DND-41 (cell line): Measurements from ENCODE around the gene ADAMTS9.

Experiments used
- ATAC-seq: fragments of 200-7000 bp; cut with Tn5 transposase; 3 replicates; pipeline ENCODE4 v1.9.1; 2021; ENCODE audit warnings: low read depth; ENCODE audit not compliant: insufficient read depth
- DNase-seq: peaks from one replicate; pipeline ENCODE4 v3.0.0-alpha.2; 2020
- H2AFZ ChIP-seq: 2 replicates; pipeline ENCODE4 v1.6.0; 2012; ENCODE audit warnings: low read depth, low read length
- H3K27ac ChIP-seq: 2 replicates; pipeline ENCODE4 v1.5.1; 2012; ENCODE audit warnings: low read length, inconsistent platforms
- H3K27me3 ChIP-seq: fragments of 200-600 bp; sonication (generic); 2 replicates; pipeline ENCODE4 v1.6.0; 2012; ENCODE audit warnings: low read length, mild to moderate bottlenecking, inconsistent platforms; ENCODE audit not compliant: insufficient read depth, poor library complexity
- H3K36me3 ChIP-seq: 2 replicates; pipeline ENCODE4 v1.5.1; 2012; ENCODE audit warnings: low read length, inconsistent platforms; ENCODE audit not compliant: insufficient read depth
- H3K4me1 ChIP-seq: 2 replicates; pipeline ENCODE4 v1.5.1; 2012; ENCODE audit warnings: mild to moderate bottlenecking, low read length; ENCODE audit not compliant: insufficient read depth
- H3K4me2 ChIP-seq: 2 replicates; pipeline ENCODE4 v1.6.0; 2012; ENCODE audit warnings: mild to moderate bottlenecking, moderate library complexity, low read length, inconsistent platforms; ENCODE audit not compliant: insufficient read depth
- H3K4me3 ChIP-seq, 2 experiments: fragments of 200-600 bp in 1 of 2; shearing (Covaris generic) in 1 of 2; 2 replicates each; pipeline ENCODE4 v1.5.1; 2012 to 2016; ENCODE audit warnings: inconsistent platforms in 2 of 2, low read length in 2 of 2, mild to moderate bottlenecking in 2 of 2, low read depth in 1 of 2, moderate library complexity in 1 of 2
- H3K79me2 ChIP-seq: 2 replicates; pipeline ENCODE4 v1.6.0; 2012; ENCODE audit warnings: low read length, inconsistent platforms; ENCODE audit not compliant: insufficient read depth
- H3K9ac ChIP-seq: 2 replicates; pipeline ENCODE4 v1.6.0; 2012; ENCODE audit warnings: low read depth, mild to moderate bottlenecking, inconsistent platforms, low read length, moderate library complexity
- H3K9me3 ChIP-seq: 2 replicates; pipeline ENCODE4 v1.5.1; 2012; ENCODE audit warnings: low read length, moderate library complexity, mild to moderate bottlenecking, inconsistent platforms; ENCODE audit not compliant: insufficient read depth, severe bottlenecking
- H4K20me1 ChIP-seq: 2 replicates; pipeline ENCODE4 v1.6.0; 2012; ENCODE audit warnings: low read length; ENCODE audit not compliant: insufficient read depth
- CTCF ChIP-seq: IDR thresholded peaks from 2 replicates; pipeline ENCODE4 v1.5.1; 2012; ENCODE audit warnings: borderline replicate concordance, low read length, moderate library complexity, mild to moderate bottlenecking; ENCODE audit not compliant: poor library complexity, severe bottlenecking; ENCODE audit errors: extremely low read depth
- EZH2 ChIP-seq: IDR thresholded peaks from 3 replicates; pipeline ENCODE4 v1.6.1; 2012; ENCODE audit warnings: borderline replicate concordance, low read depth, mild to moderate bottlenecking, moderate library complexity, low read length, inconsistent platforms; ENCODE audit not compliant: severe bottlenecking

Gene ADAMTS9

GRCh38 chr3:64694114-64694513 is 6.3 kb upstream of the ADAMTS9 start:
- Histone ChIP-seq H3K9me3 (no peaks in the 10 kb centered on the region), H2AFZ (no peak overlapping the region), H3K4me2 (no peak overlapping the region), H3K9ac (no peak overlapping the region), H3K27ac (no peak overlapping the region), H4K20me1 (no peaks in the 10 kb centered on the region), H3K4me1 (no peaks in the 10 kb centered on the region), H3K36me3 (no peaks in the 10 kb centered on the region), H3K27me3 (no peaks in the 10 kb centered on the region), H3K79me2 (no peaks in the 10 kb centered on the region), H3K4me3 (no peak overlapping the region)
- ATAC-seq (no peak), DNase-seq (no peak)
- TF ChIP-seq EZH2 (no peak), CTCF (no peak)

GRCh38 chr3:64693031-64693430 is 5.2 kb upstream of the ADAMTS9 start:
- Histone ChIP-seq H3K27me3 (no peaks in the 10 kb centered on the region), H3K4me1 (no peaks in the 10 kb centered on the region), H3K4me3 (no peak overlapping the region), H3K9me3 (peaks cover 5% of the 10 kb centered on the region), H3K27ac (no peak overlapping the region), H3K79me2 (no peaks in the 10 kb centered on the region), H4K20me1 (no peaks in the 10 kb centered on the region), H3K9ac (no peak overlapping the region), H3K36me3 (no peaks in the 10 kb centered on the region), H3K4me2 (no peak overlapping the region), H2AFZ (no peak overlapping the region)
- no peak for ATAC-seq
- no peak for TF ChIP-seq CTCF
- TF ChIP-seq EZH2, result no peak
- no peak for DNase-seq

GRCh38 chr3:64691051-64691450 is 3.3 kb upstream of the ADAMTS9 start:
- H3K27ac ChIP-seq, result no peak overlapping the region
- no peaks in the 10 kb centered on the region for H3K36me3 ChIP-seq
- no peak for TF ChIP-seq CTCF
- no peak for TF ChIP-seq EZH2
- H4K20me1 ChIP-seq, result no peaks in the 10 kb centered on the region
- ATAC-seq (no peak), DNase-seq (no peak)
- no peak overlapping the region for H3K9ac ChIP-seq
- no peaks in the 10 kb centered on the region for H3K27me3 ChIP-seq
- H3K4me2 ChIP-seq, result no peak overlapping the region
- no peaks in the 10 kb centered on the region for H3K79me2 ChIP-seq
- no peaks in the 10 kb centered on the region for H3K4me1 ChIP-seq
- H3K9me3 ChIP-seq, result peaks cover 6% of the 10 kb centered on the region
- no peak overlapping the region for H3K4me3 ChIP-seq
- no peak overlapping the region for H2AFZ ChIP-seq
